ENCODE data around the gene DIS3L2.
"Not testable (repeated sequence)": the region's sequence is repeated elsewhere in the genome, so short reads cannot be mapped to it uniquely, and the experiment has no call there.

DIS3L2 gene

GRCh38 chr2:232353660-232354059, 392.1 kb downstream of the DIS3L2 start:
- DNase-seq (ENCODE audit: extremely low read depth, insufficient read length): no peak
- Histone ChIP-seq H3K36me3 (ENCODE audit: control insufficient read depth, insufficient read depth, low read length) (no peaks in the 10 kb centered on the region), H3K27me3 (replicated peaks; ENCODE audit: control insufficient read depth, insufficient read depth, low read length) (peaks cover 3% of the 10 kb centered on the region), H3K4me3 (replicated peaks; ENCODE audit: low read depth, low read length) (no peak overlapping the region)
- TF ChIP-seq, protein P1, sequence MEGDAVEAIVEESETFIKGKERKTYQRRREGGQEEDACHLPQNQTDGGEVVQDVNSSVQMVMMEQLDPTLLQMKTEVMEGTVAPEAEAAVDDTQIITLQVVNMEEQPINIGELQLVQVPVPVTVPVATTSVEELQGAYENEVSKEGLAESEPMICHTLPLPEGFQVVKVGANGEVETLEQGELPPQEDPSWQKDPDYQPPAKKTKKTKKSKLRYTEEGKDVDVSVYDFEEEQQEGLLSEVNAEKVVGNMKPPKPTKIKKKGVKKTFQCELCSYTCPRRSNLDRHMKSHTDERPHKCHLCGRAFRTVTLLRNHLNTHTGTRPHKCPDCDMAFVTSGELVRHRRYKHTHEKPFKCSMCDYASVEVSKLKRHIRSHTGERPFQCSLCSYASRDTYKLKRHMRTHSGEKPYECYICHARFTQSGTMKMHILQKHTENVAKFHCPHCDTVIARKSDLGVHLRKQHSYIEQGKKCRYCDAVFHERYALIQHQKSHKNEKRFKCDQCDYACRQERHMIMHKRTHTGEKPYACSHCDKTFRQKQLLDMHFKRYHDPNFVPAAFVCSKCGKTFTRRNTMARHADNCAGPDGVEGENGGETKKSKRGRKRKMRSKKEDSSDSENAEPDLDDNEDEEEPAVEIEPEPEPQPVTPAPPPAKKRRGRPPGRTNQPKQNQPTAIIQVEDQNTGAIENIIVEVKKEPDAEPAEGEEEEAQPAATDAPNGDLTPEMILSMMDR (IDR thresholded peaks at IDR 0.05; ENCODE audit: insufficient read depth, low read length, poor library complexity, severe bottlenecking): no peak

DNA sequence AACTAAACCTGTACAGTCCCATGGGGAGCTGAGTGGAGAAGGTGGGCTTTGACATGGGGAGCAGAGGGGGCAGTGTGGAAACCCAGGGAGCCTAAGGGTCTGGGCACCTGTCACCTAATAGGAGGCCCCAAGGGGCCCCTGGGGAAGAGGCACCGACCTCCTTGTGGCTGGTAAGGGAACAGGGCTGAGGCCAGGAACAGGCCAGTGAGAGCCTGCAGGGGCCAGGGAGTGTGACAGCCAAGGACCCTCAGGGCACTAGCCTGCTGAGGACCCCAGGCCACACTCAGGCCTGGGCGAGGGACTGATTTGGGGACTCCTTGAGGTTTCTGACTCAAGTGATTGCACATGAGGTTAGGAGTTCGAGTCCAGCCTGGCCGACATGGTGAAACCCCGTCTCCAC, 392.6 kb downstream of the DIS3L2 start:
- TF ChIP-seq, protein P1 (IDR thresholded peaks at IDR 0.05; ENCODE audit: insufficient read depth, low read length, poor library complexity, severe bottlenecking): no peak

GRCh38 chr2:232361646-232362045, 400.1 kb downstream of the DIS3L2 start:
- TF ChIP-seq, protein P1 (IDR thresholded peaks at IDR 0.05; ENCODE audit: insufficient read depth, low read length, poor library complexity, severe bottlenecking): no peak
- no peaks in the 10 kb centered on the region for H3K36me3 ChIP-seq (ENCODE audit: control insufficient read depth, insufficient read depth, low read length)
- DNase-seq (ENCODE audit: extremely low read depth, insufficient read length): no peak
- no peaks in the 10 kb centered on the region for H3K27me3 ChIP-seq (replicated peaks; ENCODE audit: control insufficient read depth, insufficient read depth, low read length)
- H3K4me3 ChIP-seq (replicated peaks; ENCODE audit: low read depth, low read length): no peak overlapping the region

More for the DNA sequence above, 392.6 kb downstream of the DIS3L2 start:
- no peak for DNase-seq (ENCODE audit: extremely low read depth, insufficient read length)
- Histone ChIP-seq H3K36me3 (ENCODE audit: control insufficient read depth, insufficient read depth, low read length) (no peaks in the 10 kb centered on the region), H3K27me3 (replicated peaks; ENCODE audit: control insufficient read depth, insufficient read depth, low read length) (peaks cover 3% of the 10 kb centered on the region), H3K4me3 (replicated peaks; ENCODE audit: low read depth, low read length) (no peak overlapping the region)

- no peaks in the 10 kb centered on the region for H3K36me3 ChIP-seq (ENCODE audit: control insufficient read depth, insufficient read depth, low read length)
- TF ChIP-seq, protein P1 (IDR thresholded peaks at IDR 0.05; ENCODE audit: insufficient read depth, low read length, poor library complexity, severe bottlenecking): no peak
- no peaks in the 10 kb centered on the region for H3K27me3 ChIP-seq (replicated peaks; ENCODE audit: control insufficient read depth, insufficient read depth, low read length)
- no peak for DNase-seq (ENCODE audit: extremely low read depth, insufficient read length)
- no peak overlapping the region for H3K4me3 ChIP-seq (replicated peaks; ENCODE audit: low read depth, low read length)
These were observed 400.8 kb downstream of the DIS3L2 start for GRCh38 chr2:232362174-232362900.

DNA sequence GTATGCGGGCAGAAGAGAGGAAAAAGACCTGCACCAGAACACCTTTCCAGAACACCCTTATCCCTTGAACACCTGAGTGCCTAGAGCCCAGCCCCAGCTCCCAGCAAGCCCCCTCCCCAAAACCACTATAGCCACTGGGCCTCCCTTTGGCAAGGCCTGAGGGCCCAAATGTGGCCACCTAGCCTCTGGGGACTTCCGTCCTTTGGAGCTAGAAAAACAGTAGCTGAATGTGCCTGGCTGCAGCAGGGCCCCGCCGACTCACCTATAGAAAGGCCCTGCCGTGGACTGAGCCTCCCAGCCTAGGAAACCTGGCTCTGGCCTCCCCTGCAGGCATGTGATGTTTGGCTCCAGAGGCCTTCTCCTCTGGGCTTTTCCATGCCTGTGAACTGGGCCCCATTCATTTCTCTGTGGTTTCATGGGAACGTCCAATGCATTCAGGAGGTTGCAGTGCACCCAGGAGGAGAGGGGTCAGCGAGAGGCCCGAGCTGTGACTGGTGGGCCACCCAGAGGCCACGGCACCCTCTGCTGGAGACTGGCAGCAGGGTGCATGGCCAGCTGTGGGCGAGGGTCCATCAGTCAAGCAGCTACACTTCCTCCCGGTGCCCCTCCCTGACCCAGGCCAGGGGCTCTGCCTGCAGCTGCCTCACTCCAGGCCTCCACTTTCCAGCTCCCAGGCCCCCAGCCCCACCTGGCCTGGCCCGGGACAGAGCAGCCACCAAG, 401.7 kb downstream of the DIS3L2 start:
- not testable (repeated sequence) for H3K4me3 ChIP-seq (replicated peaks; ENCODE audit: low read depth, low read length); H3K36me3 ChIP-seq (ENCODE audit: control insufficient read depth, insufficient read depth, low read length); H3K27me3 ChIP-seq (replicated peaks; ENCODE audit: control insufficient read depth, insufficient read depth, low read length); DNase-seq (ENCODE audit: extremely low read depth, insufficient read length)

Measured in GM06990 (cell line).